Panc1 (cell line): ENCODE measurements around the gene HOXB3. TPM values are rescaled to one million over a fixed set of nuclear protein-coding genes. Genes with fewer than 3 reads are reported as not detected.

ENCODE experiments used
- ATAC-seq: fragments of 200-7000 bp; cut with Tn5 transposase; 2 replicates; pipeline ENCODE4 v1.9.1; 2020; ENCODE audit warnings: mild to moderate bottlenecking, moderate library complexity
- BruUV-seq: library from RNA; stranded (reverse); fragments of 400-500 nt; replicated peaks from 2 replicates; lab custom pipeline; 2021; lab: Mats Ljungman, UMichigan
- CTCF ChIA-PET: fragments of 300-600 bp; sonication (Branson Sonifier 250); formaldehyde crosslinking; loops from one replicate; lab custom pipeline; 2022; ENCODE audit warnings: antibody characterized with exemption; lab: Charles Lee
- POLR2A ChIA-PET: fragments of 300-600 bp; sonication (Branson Sonifier 250); formaldehyde crosslinking; loops from one replicate; lab custom pipeline; 2022; ENCODE audit warnings: antibody characterized with exemption; lab: Charles Lee
- DNase-seq: peaks from one replicate; pipeline ENCODE4 v3.0.0-alpha.2; 2010; ENCODE audit warnings: low read depth, low spot score
- H3K27ac ChIP-seq: 2 replicates; pipeline ENCODE4 v1.5.1; 2011; ENCODE audit warnings: mild to moderate bottlenecking, low read length, inconsistent platforms
- H3K27me3 ChIP-seq: fragments of 200-500 bp; sonication (Bioruptor generic); 2 replicates; pipeline ENCODE4 v1.6.0; 2014; ENCODE audit warnings: low read length, inconsistent platforms; ENCODE audit not compliant: control insufficient read depth, insufficient read depth
- H3K36me3 ChIP-seq: fragments of 200-500 bp; sonication (Bioruptor generic); 2 replicates; pipeline ENCODE4 v1.5.1; 2014; ENCODE audit warnings: inconsistent platforms, mild to moderate bottlenecking, low read length, moderate library complexity; ENCODE audit not compliant: control insufficient read depth, insufficient read depth
- H3K4me1 ChIP-seq: 2 replicates; pipeline ENCODE4 v1.5.1; 2011; ENCODE audit warnings: inconsistent platforms, mild to moderate bottlenecking, low read length, moderate library complexity; ENCODE audit not compliant: control insufficient read depth, insufficient read depth
- H3K4me3 ChIP-seq, 2 experiments: 2 replicates each; pipeline ENCODE4 v1.5.1; 2011 to 2012; ENCODE audit warnings: low read depth in 2 of 2, low read length in 2 of 2, mild to moderate bottlenecking in 2 of 2, inconsistent platforms in 1 of 2, moderate library complexity in 1 of 2
- H3K9me3 ChIP-seq: fragments of 200-500 bp; sonication (Bioruptor generic); 2 replicates; pipeline ENCODE4 v1.5.1; 2014; ENCODE audit warnings: low read depth, mild to moderate bottlenecking, inconsistent platforms, low read length, moderate library complexity; ENCODE audit not compliant: control insufficient read depth, insufficient read depth
- POLR2AphosphoS5 ChIP-seq: IDR thresholded peaks from 2 replicates; pipeline ENCODE4 v1.6.1; 2012; ENCODE audit warnings: mild to moderate bottlenecking, low read depth, low read length, moderate library complexity
- SIN3A ChIP-seq: IDR thresholded peaks from 2 replicates; pipeline ENCODE4 v1.6.1; 2012; ENCODE audit warnings: low read depth, mild to moderate bottlenecking, low read length, moderate library complexity, borderline replicate concordance; ENCODE audit not compliant: insufficient read depth
- TCF7L2 ChIP-seq: IDR thresholded peaks from 2 replicates; pipeline ENCODE4 v1.6.1; 2011; ENCODE audit warnings: mild to moderate bottlenecking, low read depth, low read length, inconsistent platforms
- in situ Hi-C: cut with HindIII; loops from 2 replicates; pipeline ENCODE4 v1.10.0; 2016; ENCODE audit warnings: low sequenced_read_pairs, low pct_unique_long_range_greater_than_20kb
- intact Hi-C: fragments of 100-400 bp; cut with micrococcal nuclease; formaldehyde crosslinking; loops from one replicate; pipeline ENCODE4 v1.10.0; 2022; ENCODE audit not compliant: unreplicated experiment
- total RNA-seq: library from RNA; stranded (reverse); gene quantifications from one replicate; pipeline ENCODE4 v1.2.1, GENCODE V29; 2021; ENCODE audit not compliant: unreplicated experiment
- TF ChIP-seq, protein P1 (sequence below), 2 experiments: IDR thresholded peaks; 2 replicates each; pipeline ENCODE4 v1.6.1; 2011 to 2012; ENCODE audit warnings: low read depth in 2 of 2, control low read depth in 1 of 2, low read length in 1 of 2, mild to moderate bottlenecking in 1 of 2, moderate library complexity in 1 of 2; ENCODE audit not compliant: insufficient read depth in 1 of 2
- TF ChIP-seq, protein P2 (sequence below): fragments of 450-650 bp; IDR thresholded peaks from 2 replicates; pipeline ENCODE4 v1.5.1; 2017; ENCODE audit warnings: mild to moderate bottlenecking

HOXB3 gene
- total RNA-seq, 1 experiment from 2014 or later = 127 TPM

DNA sequence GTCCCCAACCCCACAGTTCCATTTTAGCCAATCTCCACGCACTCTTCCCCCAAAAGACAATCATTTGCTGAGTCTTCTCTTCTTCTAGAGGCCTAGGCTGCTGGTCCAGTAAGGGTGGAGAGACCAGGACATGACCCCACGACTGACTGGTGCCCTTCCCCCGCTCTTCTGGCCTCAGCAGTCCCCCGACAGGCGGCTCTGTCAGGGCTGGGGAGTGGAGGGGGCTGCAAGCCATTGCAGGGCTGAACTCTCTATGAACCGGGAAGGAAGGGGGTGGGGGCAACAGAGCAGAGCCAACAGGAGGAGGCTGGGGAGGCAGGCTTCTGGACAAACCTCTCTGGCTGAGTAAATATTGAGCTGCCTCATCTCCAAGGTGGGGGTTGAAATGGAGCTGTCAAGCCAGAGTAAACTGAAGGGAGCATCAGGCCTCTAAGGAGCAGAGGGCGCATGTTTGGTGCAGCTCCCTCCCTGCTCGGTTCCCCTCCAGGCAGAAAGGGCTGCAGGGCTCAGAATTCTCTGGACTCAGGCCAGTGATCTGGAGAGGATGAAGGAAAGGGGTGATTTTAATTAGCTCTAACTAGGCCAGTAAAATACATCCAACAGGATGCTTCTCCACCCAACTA is 67.9 kb downstream of the HOXB3 start:
- Histone ChIP-seq H3K27me3 (no peaks in the 10 kb centered on the region), H3K36me3 (no peaks in the 10 kb centered on the region), H3K4me1 (peaks cover 17% of the 10 kb centered on the region), H3K27ac (peak overlapping the region; percentile 1; the same call in 1 of the 2 replicates), H3K9me3 (no peaks in the 10 kb centered on the region), H3K4me3 (no peak overlapping the region)
- ChIA-PET POLR2A (interaction anchor here (0.6 kb wide), 1 partner anchor 123 kb away, joined by 3 read pairs; no protein-coding TSS in a partner anchor), CTCF (interaction anchor here (0.7 to 1.1 kb wide), 2 partner anchors 34 to 187 kb away, joined by 3 to 4 read pairs; no protein-coding TSS in a partner anchor)
- BruUV-seq = no TSS peak
- in situ Hi-C loops = no loop called here
- ATAC-seq (0 out of 2 replicates have a peak, but pooled peaks have one; percentile 39), DNase-seq (no peak)
- TF ChIP-seq, protein P1, sequence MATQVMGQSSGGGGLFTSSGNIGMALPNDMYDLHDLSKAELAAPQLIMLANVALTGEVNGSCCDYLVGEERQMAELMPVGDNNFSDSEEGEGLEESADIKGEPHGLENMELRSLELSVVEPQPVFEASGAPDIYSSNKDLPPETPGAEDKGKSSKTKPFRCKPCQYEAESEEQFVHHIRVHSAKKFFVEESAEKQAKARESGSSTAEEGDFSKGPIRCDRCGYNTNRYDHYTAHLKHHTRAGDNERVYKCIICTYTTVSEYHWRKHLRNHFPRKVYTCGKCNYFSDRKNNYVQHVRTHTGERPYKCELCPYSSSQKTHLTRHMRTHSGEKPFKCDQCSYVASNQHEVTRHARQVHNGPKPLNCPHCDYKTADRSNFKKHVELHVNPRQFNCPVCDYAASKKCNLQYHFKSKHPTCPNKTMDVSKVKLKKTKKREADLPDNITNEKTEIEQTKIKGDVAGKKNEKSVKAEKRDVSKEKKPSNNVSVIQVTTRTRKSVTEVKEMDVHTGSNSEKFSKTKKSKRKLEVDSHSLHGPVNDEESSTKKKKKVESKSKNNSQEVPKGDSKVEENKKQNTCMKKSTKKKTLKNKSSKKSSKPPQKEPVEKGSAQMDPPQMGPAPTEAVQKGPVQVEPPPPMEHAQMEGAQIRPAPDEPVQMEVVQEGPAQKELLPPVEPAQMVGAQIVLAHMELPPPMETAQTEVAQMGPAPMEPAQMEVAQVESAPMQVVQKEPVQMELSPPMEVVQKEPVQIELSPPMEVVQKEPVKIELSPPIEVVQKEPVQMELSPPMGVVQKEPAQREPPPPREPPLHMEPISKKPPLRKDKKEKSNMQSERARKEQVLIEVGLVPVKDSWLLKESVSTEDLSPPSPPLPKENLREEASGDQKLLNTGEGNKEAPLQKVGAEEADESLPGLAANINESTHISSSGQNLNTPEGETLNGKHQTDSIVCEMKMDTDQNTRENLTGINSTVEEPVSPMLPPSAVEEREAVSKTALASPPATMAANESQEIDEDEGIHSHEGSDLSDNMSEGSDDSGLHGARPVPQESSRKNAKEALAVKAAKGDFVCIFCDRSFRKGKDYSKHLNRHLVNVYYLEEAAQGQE (IDR thresholded peaks at IDR 0.05; ENCODE audit: insufficient read depth in 1 of 2, low read depth in 2 of 2, low read length in 1 of 2) = no peak
- no peak for TF ChIP-seq SIN3A
- TF ChIP-seq TCF7L2 = no peak
- TF ChIP-seq POLR2AphosphoS5 = no peak
- TF ChIP-seq, protein P2, sequence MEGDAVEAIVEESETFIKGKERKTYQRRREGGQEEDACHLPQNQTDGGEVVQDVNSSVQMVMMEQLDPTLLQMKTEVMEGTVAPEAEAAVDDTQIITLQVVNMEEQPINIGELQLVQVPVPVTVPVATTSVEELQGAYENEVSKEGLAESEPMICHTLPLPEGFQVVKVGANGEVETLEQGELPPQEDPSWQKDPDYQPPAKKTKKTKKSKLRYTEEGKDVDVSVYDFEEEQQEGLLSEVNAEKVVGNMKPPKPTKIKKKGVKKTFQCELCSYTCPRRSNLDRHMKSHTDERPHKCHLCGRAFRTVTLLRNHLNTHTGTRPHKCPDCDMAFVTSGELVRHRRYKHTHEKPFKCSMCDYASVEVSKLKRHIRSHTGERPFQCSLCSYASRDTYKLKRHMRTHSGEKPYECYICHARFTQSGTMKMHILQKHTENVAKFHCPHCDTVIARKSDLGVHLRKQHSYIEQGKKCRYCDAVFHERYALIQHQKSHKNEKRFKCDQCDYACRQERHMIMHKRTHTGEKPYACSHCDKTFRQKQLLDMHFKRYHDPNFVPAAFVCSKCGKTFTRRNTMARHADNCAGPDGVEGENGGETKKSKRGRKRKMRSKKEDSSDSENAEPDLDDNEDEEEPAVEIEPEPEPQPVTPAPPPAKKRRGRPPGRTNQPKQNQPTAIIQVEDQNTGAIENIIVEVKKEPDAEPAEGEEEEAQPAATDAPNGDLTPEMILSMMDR = no peak
- intact Hi-C loops = no loop called here

DNA sequence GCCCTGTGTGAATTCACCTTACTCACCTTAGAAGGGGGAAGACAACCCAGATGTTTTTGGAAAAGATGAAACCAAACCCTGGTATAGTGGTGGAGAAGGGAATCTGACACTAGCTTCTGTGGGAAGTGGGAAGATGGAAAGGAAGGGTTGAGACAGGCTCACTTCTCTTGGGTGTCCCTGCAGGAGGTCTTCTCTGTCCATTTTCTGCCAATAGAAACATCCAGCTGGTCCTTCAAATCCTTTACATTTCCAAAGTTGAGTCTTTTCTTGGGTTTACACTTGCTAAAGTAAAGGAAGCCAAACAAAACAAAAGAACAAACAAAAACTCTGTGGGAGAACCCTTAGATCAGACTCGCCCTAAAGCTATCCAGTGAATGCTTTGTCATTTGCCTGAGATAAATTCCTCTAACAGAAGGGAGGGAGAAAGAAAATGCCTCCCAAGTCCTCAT is 69.4 kb downstream of the HOXB3 start:
- POLR2A ChIA-PET = interaction anchor here (0.6 kb wide), 2 partner anchors 49 to 316 kb away, joined by 3 read pairs; no protein-coding TSS in a partner anchor
- no peaks in the 10 kb centered on the region for H3K36me3 ChIP-seq
- H3K9me3 ChIP-seq = no peaks in the 10 kb centered on the region
- intact Hi-C loops = no loop called here
- no TSS peak for BruUV-seq
- H3K4me3 ChIP-seq = no peak overlapping the region
- no peaks in the 10 kb centered on the region for H3K27me3 ChIP-seq
- DNase-seq (no peak), ATAC-seq (no peak)
- H3K27ac ChIP-seq = no peak overlapping the region
- H3K4me1 ChIP-seq = peaks cover 17% of the 10 kb centered on the region
- TF ChIP-seq SIN3A (no peak), TCF7L2 (no peak), POLR2AphosphoS5 (no peak)
- TF ChIP-seq, protein P2 = no peak
- TF ChIP-seq, protein P1 (IDR thresholded peaks at IDR 0.05; ENCODE audit: insufficient read depth in 1 of 2, low read depth in 2 of 2, low read length in 1 of 2) = no peak
- in situ Hi-C loops = no loop called here
- CTCF ChIA-PET = interaction anchor here (0.6 kb wide), 1 partner anchor 169 kb away, joined by 3 read pairs; no protein-coding TSS in a partner anchor
